Hematopoietic multipotent progenitor cell treated with erythropoietin and hydrocortisone succinate and interleukin-3 and kit ligand, for 17 days (in vitro differentiated cells): ENCODE results near the gene RFFL.
"Not testable (repeated sequence)": the region's sequence is repeated elsewhere in the genome, so short reads cannot be mapped to it uniquely, and the experiment has no call there.

ENCODE experiments used
- DNase-seq: peaks from one replicate; pipeline ENCODE4 v3.0.0-alpha.2; 2015; ENCODE audit warnings: low spot score

RFFL gene

DNA sequence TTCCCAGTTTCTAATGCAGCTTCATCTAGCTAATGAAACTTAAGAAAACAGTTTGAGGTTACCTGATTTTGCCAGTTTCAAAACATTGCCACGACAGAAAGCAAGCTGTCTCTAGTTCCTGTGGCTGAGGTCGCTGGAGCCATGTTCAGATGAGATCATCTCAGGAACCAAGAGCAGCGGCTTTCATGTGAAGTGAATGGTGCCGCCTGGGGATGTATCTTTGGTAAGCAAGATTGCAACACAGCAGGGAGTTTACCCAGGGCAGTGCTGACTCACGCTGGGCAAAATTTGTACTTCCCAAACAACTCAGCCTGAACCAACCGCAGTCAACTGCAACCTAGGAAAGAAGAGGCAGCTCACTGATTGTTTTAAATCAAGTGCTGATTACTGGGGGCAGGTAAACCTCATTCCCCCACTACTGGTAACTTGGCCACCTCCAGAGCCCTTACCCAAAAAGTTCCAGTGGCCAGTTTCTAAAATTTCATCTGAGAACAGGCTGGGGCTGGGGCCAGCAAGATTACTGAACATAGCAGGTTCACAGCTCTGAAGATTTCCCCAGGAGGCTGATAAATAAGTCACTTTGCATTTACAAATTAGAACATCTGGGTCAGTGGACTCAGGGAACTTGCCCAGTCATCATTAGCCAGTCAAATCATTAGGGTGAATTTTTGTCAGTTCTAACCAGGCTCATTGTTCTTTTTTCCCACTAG lies at the start of gene RFFL:
RFFL (minus strand) TSS at position 194 of the 710 bp plus-strand sequence. CDS start 37,154 bp downstream, outside the sequence.
- DNase-seq: peak; percentile 97

- DNase-seq: not testable (repeated sequence)
Observed at GRCh38 chr17:35110791-35111190, 47.3 kb upstream of the RFFL start.

- DNase-seq: no peak
Observed at GRCh38 chr17:35104844-35105450, 41.4 kb upstream of the RFFL start.

DNA sequence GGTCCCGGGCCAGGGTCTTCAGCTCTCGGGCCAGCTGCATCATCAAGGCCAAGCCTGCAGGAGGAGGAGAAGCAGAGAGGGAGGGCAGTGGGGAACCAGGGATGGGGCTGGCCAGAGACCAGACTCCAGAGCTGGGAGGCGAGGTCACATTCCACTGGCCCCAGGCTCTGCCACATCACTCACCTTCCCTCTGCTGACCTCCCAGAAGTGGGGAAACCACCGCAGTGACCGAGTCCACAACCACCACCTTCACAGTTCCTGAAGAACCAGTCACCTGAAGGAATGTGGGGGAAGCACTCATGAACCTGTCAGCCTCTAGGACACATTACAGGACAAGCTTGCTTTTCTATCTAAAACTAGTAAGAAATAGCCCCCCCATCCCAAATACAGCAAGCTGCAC lies 39.8 kb upstream of the RFFL start:
- no peak for DNase-seq

DNA sequence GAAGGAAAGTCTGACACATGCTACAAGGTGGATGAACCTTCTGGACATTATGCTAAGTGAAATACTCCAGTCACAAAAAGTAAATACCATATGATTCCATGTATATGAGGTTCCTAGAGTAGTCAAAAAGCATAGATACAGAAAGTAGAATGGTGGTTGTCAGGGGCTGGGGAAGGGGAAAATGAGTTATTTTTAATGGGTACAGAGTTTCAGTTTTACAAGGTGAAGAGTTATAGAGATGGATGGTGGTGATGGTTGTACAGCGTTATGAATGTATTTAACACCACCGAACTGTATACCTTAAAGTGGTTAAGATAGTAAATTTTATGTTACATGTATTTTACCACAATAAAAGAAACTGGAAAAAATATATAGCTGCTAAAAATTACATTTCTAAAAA lies 38.2 kb upstream of the RFFL start:
- DNase-seq: no peak

GRCh38 chr17:35101036-35101435 lies 37.5 kb upstream of the RFFL start:
- DNase-seq: no peak

DNA sequence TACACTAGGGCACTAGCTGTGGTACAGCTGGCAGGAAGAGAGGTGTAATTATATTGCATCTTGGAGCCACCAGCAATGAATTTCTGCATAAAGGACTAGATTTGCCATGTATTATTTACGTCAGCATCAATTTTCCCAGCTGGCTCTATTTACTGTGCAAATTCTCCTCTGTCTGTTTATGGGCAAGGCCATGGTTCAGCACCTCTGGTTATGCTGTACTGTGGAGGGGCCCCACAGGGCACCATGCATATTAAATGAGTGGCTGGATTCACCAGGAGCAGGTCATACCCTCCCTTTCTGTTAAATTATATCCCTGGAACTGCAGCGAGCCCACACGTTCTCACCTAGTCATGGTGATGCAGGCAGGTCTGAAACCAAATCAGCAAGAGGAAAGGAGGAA lies 36.4 kb upstream of the RFFL start:
- DNase-seq: no peak

GRCh38 chr17:35097776-35098175 lies 34.3 kb upstream of the RFFL start:
- no peak for DNase-seq

DNA sequence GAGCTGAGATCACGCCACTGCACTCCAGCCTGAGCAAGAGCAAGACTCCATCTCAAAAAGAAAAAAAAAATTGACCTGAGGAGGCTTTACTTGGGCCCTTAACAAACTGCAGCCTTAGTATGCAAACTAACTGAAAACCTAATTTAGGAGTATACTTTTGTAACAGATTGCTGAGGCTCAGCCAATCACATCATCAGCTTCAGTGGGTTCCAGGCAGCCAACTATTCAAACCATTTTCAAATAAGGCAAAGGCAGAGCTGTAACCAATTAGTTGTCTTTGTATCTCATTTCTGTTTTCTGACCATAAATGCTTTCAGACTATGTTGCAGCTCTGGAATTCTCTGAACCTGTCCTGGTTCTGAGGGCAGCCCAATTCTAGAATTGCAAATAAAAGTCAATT lies 32.2 kb upstream of the RFFL start:
- no peak for DNase-seq

- DNase-seq: no peak
Observed at GRCh38 chr17:35094902-35095301, 31.4 kb upstream of the RFFL start.

DNA sequence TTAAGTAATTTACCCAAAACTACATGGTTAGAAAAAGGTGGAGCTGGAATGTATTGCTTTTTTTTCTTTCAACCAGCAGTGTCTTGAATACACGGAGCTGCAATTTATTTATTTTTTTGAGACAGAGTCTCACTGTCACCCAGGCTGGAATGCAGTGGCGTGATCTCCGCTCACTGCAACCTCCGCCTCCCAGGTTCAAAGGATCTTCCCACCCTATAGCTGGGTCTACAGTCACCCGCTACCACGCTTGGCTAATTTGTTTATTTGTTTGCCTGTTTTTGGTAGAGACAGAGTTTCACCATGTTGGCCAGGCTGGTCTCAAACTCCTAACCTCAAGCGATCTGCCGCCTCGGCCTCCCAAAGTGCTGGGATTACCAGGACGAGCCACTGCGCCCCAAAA lies 27.2 kb upstream of the RFFL start:
- not testable (repeated sequence) for DNase-seq

- DNase-seq: no peak
Observed at GRCh38 chr17:35089586-35090296, 26.2 kb upstream of the RFFL start.

GRCh38 chr17:35088881-35089585 lies 25.5 kb upstream of the RFFL start:
- peak; percentile 93 for DNase-seq

DNA sequence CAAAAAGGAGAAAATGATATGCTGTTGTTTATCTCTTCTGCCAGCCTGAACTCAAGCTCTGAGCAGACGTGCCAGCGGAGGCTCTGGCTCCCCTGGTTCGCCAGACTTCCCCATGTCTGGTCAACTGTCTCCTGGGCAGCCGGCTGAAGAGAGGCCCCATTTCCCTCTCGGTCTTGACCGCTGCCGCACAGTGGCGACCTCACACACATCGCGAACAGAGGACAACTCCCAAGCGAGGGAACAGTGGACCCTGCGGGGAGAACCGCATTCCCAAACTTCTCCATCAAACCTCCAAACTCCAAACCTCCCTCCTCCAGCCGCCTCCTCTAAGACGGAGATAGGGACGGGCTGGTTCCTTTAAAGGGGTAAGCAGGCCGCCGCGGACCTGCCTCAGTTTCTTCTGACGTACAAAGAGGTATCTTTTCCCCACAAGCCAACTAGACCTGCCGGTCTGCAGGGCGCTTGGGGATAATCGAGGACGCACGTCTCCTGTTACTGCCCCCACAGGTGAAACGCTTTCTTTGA lies 24.9 kb upstream of the RFFL start:
- DNase-seq: no peak

GRCh38 chr17:35087731-35088355 lies 24.3 kb upstream of the RFFL start:
- peak; percentile 71 for DNase-seq

- DNase-seq: peak; percentile 36
Observed at GRCh38 chr17:35086931-35087573, 23.5 kb upstream of the RFFL start.

DNA sequence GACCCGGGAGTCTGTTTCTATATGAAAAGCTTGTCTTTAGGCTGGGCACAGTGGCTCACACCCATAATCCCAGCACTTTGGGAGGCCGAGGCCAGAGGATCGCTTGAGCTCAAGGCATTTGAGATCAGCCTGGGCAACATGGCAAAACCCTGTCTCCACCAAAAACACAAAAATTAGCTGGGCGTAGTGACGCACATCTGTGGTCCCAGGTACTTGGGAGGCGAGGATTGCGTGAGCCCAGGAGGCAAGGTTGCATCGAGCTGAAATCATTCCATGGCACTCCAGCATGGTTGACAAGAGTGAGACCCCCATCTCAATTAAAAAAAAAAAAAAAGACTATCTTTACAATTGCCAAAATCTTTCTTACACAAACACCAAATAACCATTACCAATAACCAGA lies 22.7 kb upstream of the RFFL start:
- DNase-seq: no peak

GRCh38 chr17:35084987-35085386 lies 21.5 kb upstream of the RFFL start:
- no peak for DNase-seq

DNA sequence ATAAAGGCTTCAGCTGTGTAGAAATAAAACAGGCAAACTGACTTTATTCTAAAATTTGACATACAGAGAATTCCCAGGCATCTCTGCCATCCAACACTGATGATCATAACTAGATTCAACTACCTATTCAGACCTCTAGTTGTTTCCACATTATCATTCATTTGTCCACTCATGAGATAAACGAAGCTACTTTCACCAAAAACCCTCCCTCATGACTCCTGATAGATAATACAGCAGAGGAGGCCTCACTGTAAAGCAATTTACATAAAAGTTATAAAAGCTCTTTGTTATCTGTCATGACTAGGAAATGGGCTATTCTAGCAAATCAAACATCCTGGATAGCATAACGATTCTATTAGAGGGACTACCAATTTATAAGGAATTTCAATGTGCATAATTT lies 19.6 kb upstream of the RFFL start:
- no peak for DNase-seq

DNA sequence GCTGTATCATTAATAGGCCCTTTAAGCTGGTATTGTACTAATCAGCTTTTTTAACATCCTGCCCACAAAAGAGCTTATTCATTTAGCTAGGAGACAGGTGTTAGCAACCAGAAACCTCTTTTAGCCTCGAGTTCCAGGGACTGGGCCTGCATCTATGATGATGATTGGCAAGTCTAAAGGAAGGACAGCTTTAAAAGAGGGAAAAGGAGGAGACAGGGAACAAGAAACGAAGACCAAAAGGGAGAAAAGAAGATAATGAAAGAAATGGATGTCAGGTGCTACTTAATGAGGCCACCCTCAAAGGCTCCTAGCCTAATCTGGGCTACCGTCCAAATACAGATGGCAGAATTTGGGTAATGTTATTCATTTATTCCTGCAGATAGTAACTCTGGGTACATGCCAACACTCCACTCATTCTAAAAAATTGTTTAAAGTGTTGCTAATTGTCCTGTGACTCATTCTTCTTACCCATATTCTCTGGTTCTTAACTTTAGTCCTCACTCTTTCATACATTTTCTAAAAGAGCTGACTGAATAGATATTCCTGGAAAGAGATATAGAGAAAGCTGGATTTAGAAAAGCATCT lies 18.7 kb upstream of the RFFL start:
- DNase-seq: peak; percentile 76

- no peak for DNase-seq
Observed at GRCh38 chr17:35081638-35082037, 18.1 kb upstream of the RFFL start.
